Measurements from ENCODE around the gene ADRM1.

The ADRM1 gene

DNA sequence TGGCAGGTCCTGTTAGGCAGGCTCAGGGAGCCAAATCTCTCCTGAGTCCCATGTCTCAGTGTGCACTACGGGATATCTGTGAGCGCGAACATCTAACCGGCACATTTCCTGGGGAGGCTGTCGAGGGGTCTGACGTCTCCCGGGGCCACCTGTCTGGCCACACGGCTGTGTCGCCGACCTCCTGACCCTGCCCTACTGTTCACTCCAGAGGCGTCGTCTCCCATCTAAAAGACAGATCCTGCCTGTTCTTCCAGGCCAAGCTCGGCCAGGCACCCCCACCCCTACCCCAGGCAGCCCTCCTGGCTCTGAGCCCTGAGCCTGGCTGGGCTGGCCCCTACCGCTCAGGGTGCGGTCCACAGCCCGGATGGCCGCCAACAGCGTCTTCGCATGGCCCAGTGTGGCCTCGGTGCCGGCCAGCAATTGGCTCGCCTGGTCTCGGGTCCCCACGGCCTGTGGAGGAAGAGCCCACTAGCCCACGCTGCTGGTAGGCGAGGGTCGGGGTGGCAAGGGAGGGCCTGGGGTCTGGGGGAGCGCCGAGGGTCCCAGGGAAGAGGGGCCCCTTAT, 16.6 kb downstream of the ADRM1 start:
- no peak overlapping the region for H3K4me2 ChIP-seq (ENCODE audit: low read length)
- H2AFZ ChIP-seq: no peak overlapping the region
- no peak overlapping the region for H3K4me3 ChIP-seq (ENCODE audit: low read depth, low read length)
- no peaks in the 10 kb centered on the region for H3K79me2 ChIP-seq
- H3K36me3 ChIP-seq (ENCODE audit: control insufficient read depth, insufficient read depth, low read length): no peaks in the 10 kb centered on the region
- no peak overlapping the region for H3K27ac ChIP-seq
- no peaks in the 10 kb centered on the region for H3K4me1 ChIP-seq
- H3K27me3 ChIP-seq (ENCODE audit: control insufficient read depth, insufficient read depth, low read length): no peaks in the 10 kb centered on the region
- no peak overlapping the region for H3K9ac ChIP-seq
- TF ChIP-seq, protein P1, sequence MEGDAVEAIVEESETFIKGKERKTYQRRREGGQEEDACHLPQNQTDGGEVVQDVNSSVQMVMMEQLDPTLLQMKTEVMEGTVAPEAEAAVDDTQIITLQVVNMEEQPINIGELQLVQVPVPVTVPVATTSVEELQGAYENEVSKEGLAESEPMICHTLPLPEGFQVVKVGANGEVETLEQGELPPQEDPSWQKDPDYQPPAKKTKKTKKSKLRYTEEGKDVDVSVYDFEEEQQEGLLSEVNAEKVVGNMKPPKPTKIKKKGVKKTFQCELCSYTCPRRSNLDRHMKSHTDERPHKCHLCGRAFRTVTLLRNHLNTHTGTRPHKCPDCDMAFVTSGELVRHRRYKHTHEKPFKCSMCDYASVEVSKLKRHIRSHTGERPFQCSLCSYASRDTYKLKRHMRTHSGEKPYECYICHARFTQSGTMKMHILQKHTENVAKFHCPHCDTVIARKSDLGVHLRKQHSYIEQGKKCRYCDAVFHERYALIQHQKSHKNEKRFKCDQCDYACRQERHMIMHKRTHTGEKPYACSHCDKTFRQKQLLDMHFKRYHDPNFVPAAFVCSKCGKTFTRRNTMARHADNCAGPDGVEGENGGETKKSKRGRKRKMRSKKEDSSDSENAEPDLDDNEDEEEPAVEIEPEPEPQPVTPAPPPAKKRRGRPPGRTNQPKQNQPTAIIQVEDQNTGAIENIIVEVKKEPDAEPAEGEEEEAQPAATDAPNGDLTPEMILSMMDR (IDR thresholded peaks at IDR 0.05): no peak
- H3K9me3 ChIP-seq (ENCODE audit: control insufficient read depth, low read length): no peaks in the 10 kb centered on the region

DNA sequence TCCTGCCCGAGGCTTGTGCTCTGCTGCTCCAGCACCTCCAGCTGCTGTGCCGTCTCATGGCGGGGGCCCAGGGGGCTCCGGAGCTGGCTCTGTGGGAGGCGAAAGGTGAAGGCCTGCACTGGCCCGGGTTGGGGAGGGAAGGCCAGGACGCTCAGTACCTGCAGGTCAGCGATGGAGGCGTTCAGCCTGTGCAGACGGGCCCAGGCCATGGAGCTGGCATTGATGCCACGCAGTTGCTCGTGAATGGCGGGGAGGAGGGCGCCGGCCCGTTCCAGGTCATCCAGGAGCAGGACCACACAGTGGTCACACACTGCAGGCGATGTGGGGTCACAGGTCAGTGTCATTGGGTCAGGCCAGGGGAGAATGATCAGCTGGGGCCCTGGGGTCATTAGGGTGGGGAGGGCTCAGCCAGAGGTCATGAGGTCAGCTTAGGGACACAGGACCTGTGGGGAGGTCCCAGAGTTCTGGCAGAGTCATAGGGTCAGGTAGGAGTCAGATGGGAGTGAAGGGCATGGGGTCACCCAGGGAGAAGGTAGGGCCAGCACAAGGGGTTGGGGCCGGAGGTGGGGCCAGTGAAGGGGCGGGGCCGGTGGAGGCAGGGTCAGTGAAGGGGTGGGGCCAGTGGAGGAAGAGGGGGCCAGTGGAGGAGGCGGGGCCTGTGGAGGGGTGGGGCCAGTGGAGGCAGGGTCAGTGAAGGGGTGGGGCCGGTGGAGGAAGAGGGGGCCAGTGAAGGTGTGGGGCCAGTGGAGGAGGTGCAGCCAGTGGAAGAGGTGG, 18.0 kb downstream of the ADRM1 start:
- Histone ChIP-seq H3K27me3 (ENCODE audit: control insufficient read depth, insufficient read depth, low read length) (no peaks in the 10 kb centered on the region), H3K27ac (no peak overlapping the region), H3K4me2 (ENCODE audit: low read length) (no peak overlapping the region), H3K36me3 (ENCODE audit: control insufficient read depth, insufficient read depth, low read length) (no peaks in the 10 kb centered on the region), H3K9me3 (ENCODE audit: control insufficient read depth, low read length) (no peaks in the 10 kb centered on the region), H3K79me2 (no peaks in the 10 kb centered on the region), H3K4me1 (no peaks in the 10 kb centered on the region), H3K4me3 (ENCODE audit: low read depth, low read length) (no peak overlapping the region), H3K9ac (no peak overlapping the region), H2AFZ (no peak overlapping the region)
- TF ChIP-seq, protein P1 (IDR thresholded peaks at IDR 0.05): no peak

DNA sequence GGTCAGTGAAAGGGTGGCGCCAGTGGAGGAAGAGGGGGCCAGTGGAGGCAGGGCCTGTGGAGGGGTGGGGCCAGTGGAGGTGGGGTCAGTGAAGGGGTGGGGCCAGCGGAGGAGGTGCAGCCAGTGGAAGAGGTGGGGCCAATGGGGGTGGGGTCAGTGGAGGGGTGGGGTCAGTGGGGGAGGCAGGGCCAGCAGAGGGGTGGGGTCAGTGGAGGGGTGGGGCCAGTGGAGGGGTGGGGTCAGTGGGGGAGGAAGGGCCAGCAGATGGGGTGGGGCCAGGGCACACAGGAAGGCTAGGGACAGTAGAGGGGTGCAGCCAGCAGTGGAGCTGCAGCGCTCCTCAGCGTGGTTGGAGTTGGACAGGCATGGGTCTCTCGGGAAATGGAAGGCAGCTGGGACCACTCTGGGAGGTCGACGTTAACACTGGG, 18.7 kb downstream of the ADRM1 start:
- Histone ChIP-seq H2AFZ (no peak overlapping the region), H3K4me2 (ENCODE audit: low read length) (no peak overlapping the region), H3K4me1 (no peaks in the 10 kb centered on the region), H3K9me3 (ENCODE audit: control insufficient read depth, low read length) (no peaks in the 10 kb centered on the region), H3K27ac (no peak overlapping the region), H3K4me3 (ENCODE audit: low read depth, low read length) (no peak overlapping the region), H3K36me3 (ENCODE audit: control insufficient read depth, insufficient read depth, low read length) (no peaks in the 10 kb centered on the region), H3K27me3 (ENCODE audit: control insufficient read depth, insufficient read depth, low read length) (no peaks in the 10 kb centered on the region), H3K79me2 (no peaks in the 10 kb centered on the region), H3K9ac (no peak overlapping the region)
- TF ChIP-seq, protein P1 (IDR thresholded peaks at IDR 0.05): no peak

DNA sequence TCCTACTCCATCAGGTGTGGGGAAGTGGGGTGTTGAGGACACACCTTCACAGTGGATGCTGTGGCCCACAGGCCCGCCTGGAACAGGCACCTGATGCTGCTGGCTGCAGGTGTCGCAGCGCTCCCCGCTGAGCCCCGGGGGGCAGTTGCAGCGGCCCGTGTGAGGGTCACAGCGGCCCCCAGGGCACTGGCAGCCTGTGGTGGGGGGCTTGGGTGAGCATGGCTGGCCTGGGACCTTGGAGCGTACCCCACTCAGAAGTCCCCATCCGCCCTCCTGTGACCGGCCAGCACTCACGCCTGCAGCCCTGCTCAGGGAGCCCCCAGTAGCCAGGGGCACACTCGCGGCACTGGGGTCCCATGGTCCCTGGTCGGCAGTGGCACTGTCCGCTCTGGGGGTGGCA, 19.2 kb downstream of the ADRM1 start:
- no peaks in the 10 kb centered on the region for H3K27me3 ChIP-seq (ENCODE audit: control insufficient read depth, insufficient read depth, low read length)
- TF ChIP-seq, protein P1 (IDR thresholded peaks at IDR 0.05): no peak
- H3K4me3 ChIP-seq (ENCODE audit: low read depth, low read length): no peak overlapping the region
- no peak overlapping the region for H2AFZ ChIP-seq
- H3K4me1 ChIP-seq: no peaks in the 10 kb centered on the region
- no peaks in the 10 kb centered on the region for H3K79me2 ChIP-seq
- H3K9me3 ChIP-seq (ENCODE audit: control insufficient read depth, low read length): no peaks in the 10 kb centered on the region
- no peak overlapping the region for H3K4me2 ChIP-seq (ENCODE audit: low read length)
- H3K27ac ChIP-seq: no peak overlapping the region
- no peaks in the 10 kb centered on the region for H3K36me3 ChIP-seq (ENCODE audit: control insufficient read depth, insufficient read depth, low read length)
- no peak overlapping the region for H3K9ac ChIP-seq
